CD14-positive monocyte (primary cell): ENCODE data around the gene KRTAP5-8. TPM values are rescaled to one million over a fixed set of nuclear protein-coding genes. Genes with fewer than 3 reads are reported as not detected.

Experiments
- DNase-seq, 3 donors: peaks; one replicate each; pipeline ENCODE4 v3.0.0-alpha.2; 2011 to 2022
- H2AFZ ChIP-seq: 2 replicates; pipeline ENCODE4 v1.6.0; 2012; ENCODE audit warnings: mild to moderate bottlenecking, low read depth, low read length, inconsistent platforms; ENCODE audit not compliant: insufficient read depth, poor library complexity, severe bottlenecking
- H3K27ac ChIP-seq, 2 donors: 1 replicate in 1 of 2; 2 replicates in 1 of 2; pipeline ENCODE4 v1.5.1; 2012 to 2013; ENCODE audit warnings: low read length in 2 of 2, control low read depth in 1 of 2, inconsistent platforms in 1 of 2, low read depth in 1 of 2, mild to moderate bottlenecking in 1 of 2
- H3K27me3 ChIP-seq, 2 donors: one replicate each; pipeline versions ENCODE4 v1.6.0 to v1.6.1; 2011 to 2013; ENCODE audit warnings: low read length in 2 of 2; ENCODE audit not compliant: control insufficient read depth in 2 of 2, insufficient read depth in 2 of 2
- H3K36me3 ChIP-seq, 2 donors: replicated peaks in 1 of 2; 1 replicate in 1 of 2; 2 replicates in 1 of 2; pipeline versions ENCODE4 v1.5.1 to v1.6.1; 2012 to 2013; ENCODE audit warnings: low read length in 2 of 2, control low read depth in 1 of 2, inconsistent platforms in 1 of 2, mild to moderate bottlenecking in 1 of 2; ENCODE audit not compliant: insufficient read depth in 2 of 2, control insufficient read depth in 1 of 2
- H3K4me1 ChIP-seq, 2 donors: 1 replicate in 1 of 2; 2 replicates in 1 of 2; pipeline versions ENCODE4 v1.5.1 to v1.6.1; 2012 to 2013; ENCODE audit warnings: low read length in 2 of 2, control low read depth in 1 of 2, inconsistent platforms in 1 of 2, mild to moderate bottlenecking in 1 of 2, moderate library complexity in 1 of 2; ENCODE audit not compliant: insufficient read depth in 2 of 2, control insufficient read depth in 1 of 2
- H3K4me2 ChIP-seq: replicated peaks from 2 replicates; pipeline ENCODE3; 2012; ENCODE audit warnings: low read length, moderate library complexity, mild to moderate bottlenecking; ENCODE audit not compliant: poor library complexity, severe bottlenecking; ENCODE audit errors: extremely low read depth
- H3K4me3 ChIP-seq, 3 experiments: fragments of 200-600 bp in 1 of 3; sonication (generic) in 1 of 3; replicated peaks in 1 of 3; 1 replicate in 2 of 3; 2 replicates in 1 of 3; pipeline ENCODE4 v1.5.1; 2011 to 2013; ENCODE audit warnings: low read length in 3 of 3, mild to moderate bottlenecking in 3 of 3, control low read depth in 2 of 3, low read depth in 2 of 3, inconsistent platforms in 1 of 3, moderate library complexity in 1 of 3
- H3K79me2 ChIP-seq: 2 replicates; pipeline ENCODE4 v1.6.0; 2012; ENCODE audit warnings: mild to moderate bottlenecking, control low read depth, inconsistent platforms, low read length, moderate library complexity; ENCODE audit not compliant: insufficient read depth
- H3K9ac ChIP-seq: 2 replicates; pipeline ENCODE4 v1.6.0; 2017; ENCODE audit warnings: low read length, mild to moderate bottlenecking; ENCODE audit not compliant: insufficient read depth, poor library complexity, severe bottlenecking
- H3K9me3 ChIP-seq, 2 donors: replicated peaks in 1 of 2; 1 replicate in 1 of 2; 2 replicates in 1 of 2; pipeline versions ENCODE4 v1.5.1 to v1.6.1; 2012 to 2013; ENCODE audit warnings: low read length in 2 of 2, control low read depth in 1 of 2; ENCODE audit not compliant: control insufficient read depth in 1 of 2, insufficient read depth in 1 of 2
- H4K20me1 ChIP-seq: 2 replicates; pipeline ENCODE4 v1.6.0; 2012; ENCODE audit warnings: mild to moderate bottlenecking, low read length, control low read depth, moderate library complexity; ENCODE audit not compliant: insufficient read depth
- H3K27ac Mint-ChIP-seq, 7 donors: one replicate each; pipeline ENCODE4 v1.8.0; 2020; ENCODE audit warnings: mild to moderate bottlenecking in 7 of 7, mixed read lengths in 7 of 7, moderate library complexity in 6 of 7, inconsistent platforms in 2 of 7
- H3K27me3 Mint-ChIP-seq, 3 donors: one replicate each; pipeline ENCODE4 v1.8.0; 2021 to 2022; ENCODE audit warnings: low read depth in 3 of 3, mild to moderate bottlenecking in 3 of 3, mixed read lengths in 3 of 3, moderate library complexity in 3 of 3, inconsistent platforms in 1 of 3
- H3K36me3 Mint-ChIP-seq, 2 donors: one replicate each; pipeline ENCODE4 v1.8.0; 2020; ENCODE audit warnings: mixed read lengths in 2 of 2, inconsistent platforms in 1 of 2, mild to moderate bottlenecking in 1 of 2
- H3K4me1 Mint-ChIP-seq: one replicate; pipeline ENCODE4 v1.8.0; 2020; ENCODE audit warnings: mild to moderate bottlenecking, mixed read lengths
- H3K4me3 Mint-ChIP-seq, 2 donors: one replicate each; pipeline ENCODE4 v1.8.0; 2020; ENCODE audit warnings: mild to moderate bottlenecking in 2 of 2, mixed read lengths in 2 of 2, moderate library complexity in 1 of 2
- H3K9me3 Mint-ChIP-seq, 7 donors: one replicate each; pipeline ENCODE4 v1.8.0; 2020 to 2022; ENCODE audit warnings: mixed read lengths in 7 of 7, mild to moderate bottlenecking in 6 of 7, moderate library complexity in 6 of 7, inconsistent platforms in 2 of 7
- WGBS: methylation state at CpG from one replicate; pipeline ENCODE4 v1.1.5; 2013; ENCODE audit warnings: missing lambda C conversion rate; ENCODE audit not compliant: insufficient coverage; 5-methylcytosine and 5-hydroxymethylcytosine counted together
- intact Hi-C, 2 donors: fragments of 100-400 bp; cut with micrococcal nuclease; formaldehyde crosslinking; loops; one replicate each; pipeline versions ENCODE4 v1.15.0 to v1.15.1; 2023
- polyA plus RNA-seq, 3 donors: library from polyadenylated mRNA; depleted of rRNA in 1 of 3; unstranded in 2 of 3; stranded (reverse) in 1 of 3; fragments of 300-500 nt in 2 of 3; fragments of >200 nt in 1 of 3; fragmentation: Illumina TruSeq in 2 of 3; gene quantifications; 1 replicate in 2 of 3; 2 replicates in 1 of 3; pipeline ENCODE4 v1.2.3, GENCODE V29; 2012 to 2021
- TF ChIP-seq, protein P1 (sequence below): fragments of 200-600 bp; IDR thresholded peaks from one replicate; pipeline ENCODE4 v1.8.0; 2022; ENCODE audit warnings: antibody characterized with exemption, mild to moderate bottlenecking

The KRTAP5-8 gene
- polyA plus RNA-seq, 3 donors: 0.08 TPM; not detected in 2

DNA sequence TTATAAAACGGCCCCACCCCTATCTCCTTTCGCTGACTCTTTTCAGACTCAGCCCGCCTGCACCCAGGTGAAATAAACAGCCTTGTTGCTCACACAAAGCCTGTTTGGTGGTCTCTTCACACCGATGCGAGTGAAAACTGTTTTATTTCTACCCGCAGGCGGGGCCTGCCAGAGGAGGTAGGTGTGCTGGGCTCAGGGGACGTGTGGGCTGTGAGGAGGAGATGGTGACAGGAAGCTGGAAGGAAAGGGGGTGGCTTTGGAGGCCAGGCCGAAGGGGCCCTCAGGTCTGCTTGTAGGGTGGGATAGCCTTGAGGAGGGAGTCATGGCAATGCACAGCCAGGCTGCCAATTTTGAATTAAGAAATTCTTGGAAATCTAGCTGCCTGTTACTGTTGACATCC, 32.0 kb upstream of the KRTAP5-8 start:
- H3K27ac Mint-ChIP-seq: peak overlapping the region in 2 of 7 donors; percentile 10 to 28
- H3K36me3 Mint-ChIP-seq: peaks cover 36 to 59% of the 10 kb centered on the region in 2 donors
- Histone ChIP-seq H3K27ac (no peak overlapping the region), H3K4me1 (no peaks in the 10 kb centered on the region), H4K20me1 (no peaks in the 10 kb centered on the region), H3K36me3 (peaks cover 36 to 56% of the 10 kb centered on the region in 2 donors), H3K4me3 (no peak overlapping the region), H2AFZ (no peak overlapping the region), H3K79me2 (no peaks in the 10 kb centered on the region), H3K27me3 (no peaks in the 10 kb centered on the region), H3K9me3 (peaks cover 14 to 16% of the 10 kb centered on the region in 2 donors), H3K9ac (no peak overlapping the region), H3K4me2 (no peak overlapping the region)
- H3K27me3 Mint-ChIP-seq: no peaks in the 10 kb centered on the region
- no peak overlapping the region for H3K4me3 Mint-ChIP-seq
- no peaks in the 10 kb centered on the region for H3K4me1 Mint-ChIP-seq
- no peak for DNase-seq
- intact Hi-C loops: no loop called here
- TF ChIP-seq, protein P1, sequence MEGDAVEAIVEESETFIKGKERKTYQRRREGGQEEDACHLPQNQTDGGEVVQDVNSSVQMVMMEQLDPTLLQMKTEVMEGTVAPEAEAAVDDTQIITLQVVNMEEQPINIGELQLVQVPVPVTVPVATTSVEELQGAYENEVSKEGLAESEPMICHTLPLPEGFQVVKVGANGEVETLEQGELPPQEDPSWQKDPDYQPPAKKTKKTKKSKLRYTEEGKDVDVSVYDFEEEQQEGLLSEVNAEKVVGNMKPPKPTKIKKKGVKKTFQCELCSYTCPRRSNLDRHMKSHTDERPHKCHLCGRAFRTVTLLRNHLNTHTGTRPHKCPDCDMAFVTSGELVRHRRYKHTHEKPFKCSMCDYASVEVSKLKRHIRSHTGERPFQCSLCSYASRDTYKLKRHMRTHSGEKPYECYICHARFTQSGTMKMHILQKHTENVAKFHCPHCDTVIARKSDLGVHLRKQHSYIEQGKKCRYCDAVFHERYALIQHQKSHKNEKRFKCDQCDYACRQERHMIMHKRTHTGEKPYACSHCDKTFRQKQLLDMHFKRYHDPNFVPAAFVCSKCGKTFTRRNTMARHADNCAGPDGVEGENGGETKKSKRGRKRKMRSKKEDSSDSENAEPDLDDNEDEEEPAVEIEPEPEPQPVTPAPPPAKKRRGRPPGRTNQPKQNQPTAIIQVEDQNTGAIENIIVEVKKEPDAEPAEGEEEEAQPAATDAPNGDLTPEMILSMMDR: no peak
- 97% methylated on average over 9 of the region's 9 CpGs for WGBS
- peaks cover 16 to 40% (median 29%) of the 10 kb centered on the region in 7 donors for H3K9me3 Mint-ChIP-seq

DNA sequence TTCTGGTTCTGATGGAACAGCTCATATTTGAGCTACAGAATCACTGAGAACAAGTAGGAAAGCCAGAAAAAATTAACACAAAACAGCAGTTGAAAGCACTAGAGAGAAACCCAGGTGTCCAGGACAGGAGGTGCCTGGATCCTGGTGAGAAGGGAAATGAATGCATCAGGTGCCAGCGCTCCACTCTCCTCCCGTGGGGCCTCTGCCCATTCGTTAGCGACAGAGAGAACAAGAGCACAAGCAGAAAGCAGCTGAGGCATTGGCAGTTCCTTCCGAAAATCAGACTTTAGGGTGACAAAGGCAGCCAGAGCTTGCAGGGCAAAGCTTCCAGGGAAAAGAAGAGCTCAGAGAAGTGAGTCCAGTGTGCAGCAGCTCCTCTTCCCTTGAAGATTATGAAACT, 30.7 kb upstream of the KRTAP5-8 start:
- H3K4me3 Mint-ChIP-seq: no peak overlapping the region
- peaks cover 28 to 53% (median 36%) of the 10 kb centered on the region in 7 donors for H3K9me3 Mint-ChIP-seq
- Histone ChIP-seq H3K4me1 (no peaks in the 10 kb centered on the region), H3K36me3 (peaks cover 23 to 43% of the 10 kb centered on the region in 2 donors), H3K27me3 (no peaks in the 10 kb centered on the region), H2AFZ (no peak overlapping the region), H3K4me3 (no peak overlapping the region), H3K79me2 (no peaks in the 10 kb centered on the region), H4K20me1 (no peaks in the 10 kb centered on the region), H3K4me2 (no peak overlapping the region), H3K9ac (no peak overlapping the region), H3K9me3 (peaks cover 17 to 22% of the 10 kb centered on the region in 2 donors), H3K27ac (no peak overlapping the region)
- intact Hi-C loops: no loop called here
- no peak overlapping the region for H3K27ac Mint-ChIP-seq
- DNase-seq: no peak
- peaks cover 30 to 46% of the 10 kb centered on the region in 2 donors for H3K36me3 Mint-ChIP-seq
- WGBS: 100% methylated on average over 4 of the region's 5 CpGs
- peaks cover 0 to 2% (median 0%) of the 10 kb centered on the region in 3 donors for H3K27me3 Mint-ChIP-seq
- TF ChIP-seq, protein P1: no peak
- no peaks in the 10 kb centered on the region for H3K4me1 Mint-ChIP-seq
